Mesothelial cell of epicardium (in vitro differentiated cells): Measurements from ENCODE around the gene DMC1. TPM values are rescaled to one million over a fixed set of nuclear protein-coding genes. Genes with fewer than 3 reads are reported as not detected.

ENCODE experiments used
- DNase-seq, 2 experiments: peaks; one replicate each; pipeline ENCODE4 v3.0.0; 2021; ENCODE audit warnings: low spot score in 2 of 2; ENCODE audit not compliant: unreplicated experiment in 2 of 2
- H3K27ac Mint-ChIP-seq: 2 replicates; pipeline ENCODE4 v1.8.0; 2021; ENCODE audit warnings: mixed read lengths
- H3K27me3 Mint-ChIP-seq: 2 replicates; pipeline ENCODE4 v1.8.0; 2021; ENCODE audit warnings: low read depth, mixed read lengths
- H3K36me3 Mint-ChIP-seq: 2 replicates; pipeline ENCODE4 v1.8.0; 2021; ENCODE audit warnings: mixed read lengths
- H3K4me1 Mint-ChIP-seq: 2 replicates; pipeline ENCODE4 v1.8.0; 2021; ENCODE audit warnings: mixed read lengths
- H3K4me3 Mint-ChIP-seq: 2 replicates; pipeline ENCODE4 v1.8.0; 2021; ENCODE audit warnings: mild to moderate bottlenecking, moderate library complexity, mixed read lengths
- H3K9me3 Mint-ChIP-seq: 2 replicates; pipeline ENCODE4 v1.8.0; 2021; ENCODE audit warnings: mixed read lengths
- total RNA-seq: library from RNA; stranded (reverse); gene quantifications from 3 replicates; pipeline ENCODE4 v1.2.1, GENCODE V29; 2021
- TF ChIP-seq, protein P1 (sequence below): fragments of 200-600 bp; sonication (generic); IDR thresholded peaks from one replicate; pipeline ENCODE4 v1.5.0; 2021; ENCODE audit warnings: antibody characterized with exemption; ENCODE audit not compliant: unreplicated experiment

Gene DMC1
- total RNA-seq, 1 donor from 2014 or later = 2.8 TPM

DNA sequence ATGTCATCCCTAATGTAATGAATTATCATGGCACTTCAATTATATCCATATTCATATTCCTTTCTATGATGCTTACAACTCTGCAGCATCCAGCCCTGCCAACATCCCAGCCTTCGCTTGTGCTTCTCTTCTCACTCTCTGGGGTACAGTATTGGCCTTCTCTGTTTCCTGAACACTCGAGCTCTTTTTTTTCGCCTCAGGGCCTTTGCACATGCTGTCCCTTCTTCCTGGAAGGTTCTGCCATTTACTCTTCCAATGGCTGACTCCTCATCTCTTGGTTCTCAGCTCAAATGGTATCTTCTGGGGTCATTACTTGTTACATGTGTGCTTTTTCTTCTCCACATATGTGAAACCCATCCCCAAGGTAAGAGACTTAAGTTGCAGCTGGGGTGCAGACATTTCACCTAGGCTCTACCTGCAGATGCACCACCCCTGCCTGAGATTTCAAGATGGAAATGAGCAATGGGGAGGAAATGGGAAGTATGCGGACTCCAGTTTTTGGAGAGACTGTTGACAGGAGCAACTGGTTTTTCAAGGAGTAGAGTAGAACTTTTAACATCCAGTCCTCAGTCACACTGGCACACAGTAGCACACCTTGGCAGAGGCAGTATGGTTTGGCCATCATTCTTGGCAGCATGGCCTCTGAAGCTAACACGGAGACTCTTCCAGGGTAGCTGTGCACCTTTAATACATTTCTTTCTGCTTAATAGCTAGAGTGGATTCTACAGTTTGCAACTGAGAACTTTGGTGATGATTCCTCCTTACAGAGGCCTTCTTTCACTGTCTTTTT, 42.4 kb upstream of the DMC1 start:
- no peak overlapping the region for H3K4me3 Mint-ChIP-seq
- no peaks in the 10 kb centered on the region for H3K27me3 Mint-ChIP-seq
- no peaks in the 10 kb centered on the region for H3K9me3 Mint-ChIP-seq
- H3K36me3 Mint-ChIP-seq = peaks cover 34% of the 10 kb centered on the region
- no peak for DNase-seq
- TF ChIP-seq, protein P1, sequence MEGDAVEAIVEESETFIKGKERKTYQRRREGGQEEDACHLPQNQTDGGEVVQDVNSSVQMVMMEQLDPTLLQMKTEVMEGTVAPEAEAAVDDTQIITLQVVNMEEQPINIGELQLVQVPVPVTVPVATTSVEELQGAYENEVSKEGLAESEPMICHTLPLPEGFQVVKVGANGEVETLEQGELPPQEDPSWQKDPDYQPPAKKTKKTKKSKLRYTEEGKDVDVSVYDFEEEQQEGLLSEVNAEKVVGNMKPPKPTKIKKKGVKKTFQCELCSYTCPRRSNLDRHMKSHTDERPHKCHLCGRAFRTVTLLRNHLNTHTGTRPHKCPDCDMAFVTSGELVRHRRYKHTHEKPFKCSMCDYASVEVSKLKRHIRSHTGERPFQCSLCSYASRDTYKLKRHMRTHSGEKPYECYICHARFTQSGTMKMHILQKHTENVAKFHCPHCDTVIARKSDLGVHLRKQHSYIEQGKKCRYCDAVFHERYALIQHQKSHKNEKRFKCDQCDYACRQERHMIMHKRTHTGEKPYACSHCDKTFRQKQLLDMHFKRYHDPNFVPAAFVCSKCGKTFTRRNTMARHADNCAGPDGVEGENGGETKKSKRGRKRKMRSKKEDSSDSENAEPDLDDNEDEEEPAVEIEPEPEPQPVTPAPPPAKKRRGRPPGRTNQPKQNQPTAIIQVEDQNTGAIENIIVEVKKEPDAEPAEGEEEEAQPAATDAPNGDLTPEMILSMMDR = no peak
- no peak overlapping the region for H3K27ac Mint-ChIP-seq
- H3K4me1 Mint-ChIP-seq = no peaks in the 10 kb centered on the region

DNA sequence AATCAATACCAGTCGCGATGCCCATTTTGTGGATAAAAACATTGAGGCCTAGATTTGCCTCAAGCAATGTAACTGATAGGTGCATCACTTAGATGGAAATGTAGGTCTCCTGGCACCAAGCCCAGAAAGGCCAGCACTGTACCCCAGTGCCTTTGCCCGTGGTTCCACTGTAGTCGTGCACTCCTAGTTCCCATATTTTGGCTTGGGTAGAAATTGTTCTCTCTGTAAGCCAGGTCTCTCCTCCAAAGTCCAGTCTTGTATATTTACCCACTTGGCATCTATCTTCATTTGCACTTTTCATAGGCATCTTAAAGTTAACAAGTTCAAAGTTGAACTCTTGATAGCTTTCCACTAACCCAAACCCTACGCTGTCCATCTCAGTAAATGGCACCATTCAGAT, 41.6 kb upstream of the DMC1 start:
- no peaks in the 10 kb centered on the region for H3K9me3 Mint-ChIP-seq
- TF ChIP-seq, protein P1 = no peak
- no peaks in the 10 kb centered on the region for H3K27me3 Mint-ChIP-seq
- H3K4me1 Mint-ChIP-seq = no peaks in the 10 kb centered on the region
- peaks cover 28% of the 10 kb centered on the region for H3K36me3 Mint-ChIP-seq
- DNase-seq = no peak
- H3K4me3 Mint-ChIP-seq = no peak overlapping the region
- H3K27ac Mint-ChIP-seq = no peak overlapping the region

DNA sequence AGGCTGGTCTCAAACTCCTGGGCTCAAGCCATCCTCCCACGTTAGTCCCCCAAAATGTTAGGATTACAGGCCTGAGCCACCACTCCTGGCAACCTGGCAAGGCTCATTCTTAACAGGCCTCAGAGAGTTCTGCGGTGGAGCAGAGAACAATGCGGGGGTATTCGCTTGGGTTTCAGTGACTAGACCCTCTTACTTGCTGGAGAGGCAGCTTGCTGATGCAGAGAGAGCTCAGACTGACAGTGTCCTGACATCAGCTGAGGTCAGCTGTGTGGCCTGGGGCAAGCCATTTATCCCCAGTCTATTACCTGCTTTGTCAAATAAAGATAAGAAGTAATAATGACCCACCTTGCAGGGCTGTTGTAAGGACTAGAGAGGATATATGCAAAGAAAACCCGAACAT, 40.3 kb upstream of the DMC1 start:
- H3K27me3 Mint-ChIP-seq = no peaks in the 10 kb centered on the region
- no peaks in the 10 kb centered on the region for H3K4me1 Mint-ChIP-seq
- TF ChIP-seq, protein P1 = no peak
- H3K27ac Mint-ChIP-seq = no peak overlapping the region
- peaks cover 19% of the 10 kb centered on the region for H3K36me3 Mint-ChIP-seq
- H3K9me3 Mint-ChIP-seq = no peaks in the 10 kb centered on the region
- H3K4me3 Mint-ChIP-seq = no peak overlapping the region
- DNase-seq = no peak

DNA sequence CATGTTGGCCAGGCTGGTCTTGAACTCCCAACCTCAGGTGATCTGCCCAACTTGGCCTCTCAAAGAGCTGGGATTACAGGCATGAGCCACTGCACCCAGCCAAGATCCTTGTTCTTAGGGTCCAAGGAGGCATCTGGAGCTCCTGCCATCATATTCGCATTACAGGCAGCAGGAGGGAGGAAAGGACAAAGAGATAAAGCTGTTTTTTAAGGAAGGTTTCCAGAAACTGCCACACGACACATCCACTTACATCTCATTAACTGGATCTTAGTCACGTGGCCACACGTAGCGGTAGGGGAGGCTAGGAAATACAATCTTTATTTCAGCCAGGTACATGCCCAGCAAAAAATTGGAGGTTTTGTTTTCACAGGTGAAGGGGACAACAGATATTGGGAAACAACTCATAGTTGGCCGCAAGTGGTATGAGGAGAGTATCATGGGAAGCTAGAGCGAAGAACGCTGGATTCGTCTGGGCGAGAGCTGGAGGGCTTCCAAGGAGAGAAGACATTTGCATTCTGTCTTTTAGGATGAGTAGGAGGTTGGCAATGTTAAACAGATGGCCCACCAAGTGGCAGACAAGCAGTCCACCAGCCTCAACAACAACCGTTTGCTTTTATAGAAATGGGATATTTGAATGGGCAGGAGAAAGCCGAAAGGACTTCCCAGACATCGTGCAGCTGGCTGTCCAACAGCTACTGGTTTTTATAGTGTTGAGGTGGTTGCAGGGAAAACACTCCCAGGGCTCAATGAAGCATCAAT, 39.2 kb upstream of the DMC1 start:
- H3K36me3 Mint-ChIP-seq = peaks cover 22% of the 10 kb centered on the region
- H3K4me3 Mint-ChIP-seq = no peak overlapping the region
- no peaks in the 10 kb centered on the region for H3K9me3 Mint-ChIP-seq
- H3K27me3 Mint-ChIP-seq = no peaks in the 10 kb centered on the region
- TF ChIP-seq, protein P1 = no peak
- no peak overlapping the region for H3K27ac Mint-ChIP-seq
- H3K4me1 Mint-ChIP-seq = no peaks in the 10 kb centered on the region
- no peak for DNase-seq

DNA sequence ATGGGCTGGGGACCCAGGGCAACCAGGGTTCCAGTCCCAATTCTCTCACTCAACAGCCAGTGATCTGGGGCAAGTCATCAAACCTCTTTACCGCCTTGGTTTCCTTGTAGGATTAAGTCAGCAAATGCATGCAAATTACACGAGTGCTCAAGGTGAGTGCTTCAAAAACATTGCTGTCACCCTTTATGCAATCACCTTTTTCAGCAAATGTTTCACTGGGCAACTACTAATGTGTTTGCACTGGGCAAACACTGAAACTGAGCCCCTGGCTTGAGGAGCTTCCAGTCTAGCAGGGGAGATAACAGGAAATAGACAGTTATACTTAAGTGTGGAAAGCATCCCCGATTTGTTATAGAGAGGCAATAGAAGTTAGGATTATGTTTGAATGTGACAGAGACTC, 37.7 kb upstream of the DMC1 start:
- no peaks in the 10 kb centered on the region for H3K9me3 Mint-ChIP-seq
- TF ChIP-seq, protein P1 = no peak

More for the DNA sequence above, 37.7 kb upstream of the DMC1 start:
- no peaks in the 10 kb centered on the region for H3K4me1 Mint-ChIP-seq
- no peak overlapping the region for H3K27ac Mint-ChIP-seq
- H3K36me3 Mint-ChIP-seq = peaks cover 22% of the 10 kb centered on the region
- no peak overlapping the region for H3K4me3 Mint-ChIP-seq
- no peaks in the 10 kb centered on the region for H3K27me3 Mint-ChIP-seq
- no peak for DNase-seq
